NCI-H2107 treated with DMSO at 0.1 percent for 48 hours (cell line): ENCODE measurements around the gene RSPH9.

Source experiments
- DNase-seq: peaks from one replicate; lab custom pipeline; 2025; ENCODE audit not compliant: unreplicated experiment; lab: John Stamatoyannopoulos, UW

RSPH9 gene

DNA sequence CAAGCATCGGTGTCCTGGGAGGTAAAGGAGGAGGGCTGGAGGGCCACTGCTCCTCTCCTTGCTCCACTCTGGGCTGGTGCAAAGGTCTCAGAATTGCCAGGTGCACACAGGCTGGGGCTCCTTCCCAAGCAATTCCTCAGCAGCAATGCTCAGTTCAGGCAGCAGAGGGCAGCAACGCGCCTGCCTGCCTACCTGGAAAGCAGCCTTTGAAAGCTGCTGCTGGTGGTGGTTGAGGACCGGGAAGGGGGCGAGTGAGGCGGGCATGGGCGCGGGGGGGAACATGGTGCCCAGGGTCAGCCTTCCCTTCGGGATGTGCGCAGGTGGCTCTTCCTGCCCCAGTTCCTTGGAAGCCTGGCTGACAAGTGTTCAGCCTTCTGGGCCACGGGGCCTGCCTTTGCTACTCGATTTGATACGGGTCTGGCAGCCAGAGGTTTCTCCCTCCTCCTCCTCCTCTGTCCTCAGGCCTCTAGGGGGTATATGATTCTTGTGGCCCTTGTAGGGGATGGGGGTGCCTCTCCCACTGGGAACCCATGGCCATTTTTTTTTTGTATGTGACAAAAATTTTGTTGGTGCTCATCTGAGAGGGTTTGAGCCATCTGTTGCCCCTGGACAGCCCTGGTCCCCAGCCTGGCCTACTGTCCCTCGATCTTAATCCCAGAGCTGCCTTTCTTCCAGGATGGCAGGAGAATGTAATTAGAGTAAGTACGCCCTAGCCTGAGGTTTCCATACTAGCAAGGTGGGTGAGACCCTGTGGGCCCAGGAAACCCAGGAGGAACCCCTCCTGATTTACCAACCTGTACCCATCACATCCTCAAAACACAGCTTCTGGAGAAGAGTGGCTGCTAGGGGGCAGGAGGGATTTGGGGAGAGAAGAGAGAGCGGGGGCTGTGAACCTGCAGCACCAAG, 22.7 kb downstream of the RSPH9 start:
- peak; percentile 16 for DNase-seq

DNA sequence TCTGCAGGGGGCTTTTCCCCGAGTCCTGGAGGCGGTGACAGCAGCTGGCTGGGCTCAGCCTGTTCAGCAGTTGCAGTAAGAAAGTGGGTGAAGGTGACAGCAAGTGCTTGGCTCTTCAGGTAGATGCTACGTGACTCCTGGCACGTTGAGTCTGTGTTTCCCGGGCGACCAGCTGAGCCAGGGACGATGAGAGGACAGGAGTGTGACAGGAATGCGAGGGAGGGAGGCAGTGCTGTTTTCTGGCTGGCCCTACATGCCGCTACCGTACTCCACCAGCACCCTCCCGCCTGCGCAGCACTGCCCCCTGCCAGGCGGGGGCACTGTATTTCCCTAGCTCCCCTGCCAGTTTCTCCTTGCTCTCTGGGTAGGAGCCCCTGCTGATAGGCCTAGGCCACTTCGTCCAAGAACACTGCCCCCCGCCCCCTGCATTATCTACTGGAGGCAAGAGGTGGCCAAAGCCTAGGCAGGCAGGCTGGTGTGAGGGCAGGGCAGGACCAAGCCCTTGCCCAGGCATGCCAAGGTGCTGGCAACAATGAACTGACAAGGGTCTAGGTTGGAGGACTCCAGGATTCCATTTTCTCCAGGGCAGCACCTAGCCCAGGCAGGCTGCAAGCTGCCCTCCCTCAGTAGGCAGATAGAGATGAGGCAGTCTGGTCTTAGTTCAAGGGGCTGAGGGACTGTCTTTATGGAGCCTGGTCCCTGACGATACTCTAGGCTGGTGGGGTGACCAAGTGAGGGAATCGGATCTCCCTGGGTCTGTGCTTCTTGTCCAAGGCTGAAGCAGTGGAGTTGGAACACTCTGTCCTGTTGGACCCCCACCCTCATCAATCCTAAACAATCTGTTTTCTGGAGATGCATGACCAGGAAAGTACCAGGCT, 23.6 kb downstream of the RSPH9 start:
- peak; percentile 78 for DNase-seq

DNA sequence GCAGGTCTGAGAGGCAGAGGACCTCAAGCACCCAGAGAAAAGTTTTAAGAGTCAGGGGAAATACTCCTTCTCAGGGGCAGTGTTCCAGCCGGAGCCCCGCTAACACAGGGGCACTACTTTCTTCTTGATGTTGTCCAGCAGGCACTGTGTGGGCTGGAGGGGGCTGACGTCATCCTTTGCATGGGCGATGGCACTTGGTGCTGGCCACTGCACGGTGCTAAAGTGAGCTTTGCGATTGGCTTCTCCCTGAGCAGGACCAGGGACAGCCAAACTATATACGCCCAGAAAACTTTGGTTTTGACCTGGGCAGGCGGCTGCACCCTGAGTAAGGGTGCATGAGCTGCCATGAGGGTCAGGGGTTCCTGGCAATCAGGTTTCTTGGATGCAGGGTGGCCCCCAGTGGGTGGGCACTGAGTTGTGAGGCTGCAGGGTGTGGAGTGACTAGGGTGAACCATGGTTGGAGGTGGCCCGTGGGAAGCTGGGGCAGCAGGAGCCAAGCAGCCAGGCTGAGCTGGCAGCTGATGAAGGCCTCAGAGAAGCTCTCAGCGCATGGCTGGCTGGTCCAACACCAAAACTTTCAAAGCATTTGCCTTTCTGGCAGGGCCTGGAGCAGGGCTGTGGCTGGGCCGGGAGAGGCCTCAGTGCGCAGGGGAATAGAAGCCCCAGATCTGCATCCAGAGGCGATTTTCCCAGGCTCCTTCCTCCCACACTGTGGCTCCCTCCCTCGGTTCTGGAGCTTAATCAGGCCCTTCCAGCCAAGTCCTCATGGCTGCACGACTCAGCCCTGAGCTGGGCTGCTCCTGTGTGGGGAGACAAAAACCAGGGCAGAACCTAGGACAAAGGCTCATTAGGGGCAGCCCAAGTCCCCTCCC, 24.4 kb downstream of the RSPH9 start:
- DNase-seq, result no peak

DNA sequence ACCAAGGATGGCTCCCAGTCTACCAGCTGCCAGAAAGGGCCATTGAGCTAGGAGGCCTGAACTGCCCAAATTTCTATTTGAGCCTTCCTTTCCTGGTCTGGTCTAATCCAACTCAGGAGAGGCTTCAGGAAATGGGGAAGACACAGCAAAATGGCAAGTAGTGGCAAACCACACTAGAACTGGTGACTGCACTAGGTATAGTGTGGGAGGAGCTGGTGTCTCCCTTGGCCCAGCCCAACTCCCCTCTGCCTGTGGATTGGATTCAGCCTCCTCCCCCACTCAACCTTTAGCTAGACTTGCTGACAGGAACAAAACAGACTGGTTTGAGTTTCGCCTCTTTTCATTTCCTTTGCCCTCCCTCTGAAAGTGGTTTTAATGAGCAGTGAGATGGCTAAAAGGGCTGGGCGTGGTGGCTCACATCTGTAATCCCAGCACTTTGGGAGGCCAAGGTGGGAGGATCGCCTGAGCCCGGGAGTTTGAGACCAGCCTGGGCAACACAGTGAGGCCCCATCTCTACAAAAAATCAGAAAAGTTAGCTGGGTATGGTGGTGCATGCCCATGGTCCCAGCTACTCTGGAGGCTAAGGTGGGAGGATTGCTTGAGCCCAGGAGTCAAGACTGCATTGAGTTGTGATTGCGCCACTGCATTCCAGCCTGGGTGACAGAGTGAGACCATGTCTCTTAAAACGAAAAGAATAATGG, 25.2 kb downstream of the RSPH9 start:
- no peak for DNase-seq

DNA sequence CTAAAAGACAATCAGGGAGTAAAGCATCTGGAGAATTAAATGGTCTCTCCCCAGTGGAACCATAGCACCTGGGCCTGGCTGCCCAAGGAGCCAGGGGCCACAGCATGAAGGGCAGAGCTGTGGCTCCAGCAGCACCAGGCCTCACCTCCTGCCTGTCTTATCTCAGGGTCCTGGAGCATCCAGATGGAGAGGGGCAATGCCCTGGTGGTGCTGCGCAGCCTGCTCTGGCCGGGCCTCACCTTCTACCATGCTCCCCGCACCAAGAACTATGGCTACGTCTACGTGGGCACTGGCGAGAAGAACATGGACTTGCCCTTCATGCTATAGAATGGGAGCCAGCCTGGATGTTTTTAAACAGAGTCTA, 25.8 kb downstream of the RSPH9 start:
- no peak for DNase-seq

DNA sequence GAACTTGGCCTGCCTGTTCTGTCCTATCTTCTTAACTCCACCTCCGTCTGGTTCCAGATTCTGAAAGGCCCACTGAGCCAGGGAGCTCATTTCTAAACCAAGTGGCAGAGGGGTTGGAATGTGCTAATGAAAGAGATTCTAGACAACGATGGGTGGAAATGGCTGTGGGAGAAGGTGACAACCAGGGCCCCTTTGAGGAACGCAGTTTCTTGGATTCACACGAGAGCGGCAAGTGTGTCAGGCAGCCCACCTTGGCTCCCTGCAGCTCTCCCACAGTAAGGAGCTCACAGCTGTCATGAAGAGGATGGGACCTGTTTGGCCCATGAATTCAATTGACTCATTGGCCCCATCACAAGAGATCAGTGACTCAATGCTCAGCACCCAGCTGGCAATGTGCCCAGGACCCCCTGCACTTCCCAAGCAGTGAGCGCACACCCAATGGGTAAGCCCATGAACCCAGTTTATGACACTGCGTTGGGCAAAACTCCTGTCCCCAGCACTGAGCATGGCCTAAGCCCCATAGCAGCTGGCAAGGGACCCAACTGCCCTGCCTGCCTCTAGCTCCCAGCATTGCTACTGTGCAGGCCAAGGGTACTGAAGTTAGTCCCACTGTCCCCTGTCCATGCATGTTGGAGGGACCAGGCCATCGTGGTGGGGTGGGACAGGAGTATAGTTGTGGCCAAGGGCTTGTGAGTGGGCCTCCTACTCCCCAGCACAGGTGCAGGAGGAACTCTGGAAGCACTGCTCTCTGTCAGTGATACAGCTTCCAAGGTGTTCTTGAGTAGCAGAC, 26.4 kb downstream of the RSPH9 start:
- no peak for DNase-seq

DNA sequence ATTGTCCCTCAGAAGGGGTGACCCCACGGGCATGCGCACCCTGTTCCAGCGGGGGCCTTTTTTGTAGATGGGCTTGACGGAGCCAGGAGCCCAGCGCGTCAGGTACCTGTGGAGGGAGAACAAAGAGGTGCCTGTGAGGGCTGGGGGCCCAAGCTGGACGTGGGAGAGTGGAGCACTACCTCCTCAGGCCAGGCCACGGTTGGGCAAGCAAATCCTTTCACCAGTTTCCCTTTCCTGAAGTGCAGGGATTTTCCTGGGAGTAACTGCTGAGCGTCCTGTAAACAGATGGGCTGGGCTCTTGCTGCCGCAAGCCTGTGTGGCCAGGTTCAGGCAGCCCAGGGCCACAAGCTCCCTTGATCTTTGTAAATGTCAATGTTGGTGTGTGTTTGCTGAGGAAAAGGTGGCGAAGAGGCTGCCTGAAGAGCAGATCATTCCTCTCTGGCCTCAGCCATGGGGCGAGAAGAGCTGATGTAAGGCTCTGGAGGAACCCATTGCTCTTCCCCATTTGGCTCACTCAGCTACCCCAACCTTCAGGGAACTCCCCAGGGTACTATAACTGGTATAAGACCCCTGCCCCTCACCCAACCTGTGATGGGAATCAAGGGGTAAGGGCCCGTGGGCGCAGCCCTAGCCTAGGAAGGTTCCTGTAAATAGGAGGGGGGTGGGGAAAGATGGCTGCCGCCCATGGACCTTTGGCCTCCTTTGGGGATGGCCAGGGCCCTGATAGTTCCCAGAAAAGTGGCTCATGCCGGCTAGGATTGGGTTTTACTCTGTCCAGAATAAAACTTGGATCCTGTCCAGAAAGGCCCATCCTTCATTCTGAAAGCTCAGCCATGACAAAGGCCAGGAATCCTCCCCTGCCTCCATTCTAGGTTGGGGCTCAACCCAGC, 27.2 kb downstream of the RSPH9 start:
- DNase-seq, result no peak

DNA sequence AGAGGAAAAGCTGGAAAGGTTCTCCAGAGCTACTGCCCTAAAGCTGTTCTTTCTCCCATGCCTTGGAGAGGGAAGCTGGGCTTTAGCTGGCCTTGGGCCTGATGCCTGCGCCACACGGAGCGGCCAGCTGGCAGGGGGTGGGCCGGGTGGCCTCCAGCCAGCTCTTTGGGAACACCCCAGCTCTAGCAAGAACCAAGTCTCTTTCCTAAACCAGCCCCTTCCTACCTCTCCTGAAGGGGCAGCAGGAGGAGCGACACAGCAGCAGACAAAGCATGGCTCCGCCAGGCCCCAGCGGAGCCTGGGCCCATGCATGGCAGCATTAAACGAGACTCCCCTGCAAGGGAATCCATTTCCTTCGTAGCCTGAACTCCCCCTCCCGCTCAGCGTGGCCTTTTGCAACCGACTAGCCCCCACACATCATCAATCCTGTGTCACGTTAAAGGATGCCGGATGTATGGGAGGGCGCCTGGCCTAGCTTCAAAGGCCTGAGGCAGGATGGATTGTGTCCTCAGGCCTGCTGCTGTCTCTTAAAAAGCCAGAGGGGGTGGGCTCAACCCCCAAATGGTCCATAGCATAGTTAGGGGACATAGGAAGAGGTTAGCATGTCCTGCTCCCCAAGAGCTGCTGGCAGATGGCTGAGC, 28.7 kb downstream of the RSPH9 start:
- no peak for DNase-seq

DNA sequence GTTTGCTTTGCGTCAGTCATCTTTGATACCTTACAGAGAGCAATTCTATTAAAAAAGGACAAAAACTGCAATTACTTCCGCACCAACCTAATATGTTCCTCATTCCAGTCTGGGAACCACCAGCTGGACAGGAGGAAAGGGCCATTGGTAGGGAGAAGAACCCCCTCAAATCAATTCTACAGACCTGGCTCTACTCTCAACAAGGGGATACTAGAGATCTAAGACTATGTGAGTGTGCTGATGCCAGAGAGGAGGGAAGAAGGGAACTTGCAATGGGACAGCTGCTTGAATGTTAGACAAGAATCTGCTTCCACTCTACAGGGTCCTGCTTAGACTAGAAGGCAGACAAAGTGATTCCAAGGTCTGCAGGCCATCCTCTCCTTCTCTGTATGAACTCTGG, 29.5 kb downstream of the RSPH9 start:
- DNase-seq, result no peak

DNA sequence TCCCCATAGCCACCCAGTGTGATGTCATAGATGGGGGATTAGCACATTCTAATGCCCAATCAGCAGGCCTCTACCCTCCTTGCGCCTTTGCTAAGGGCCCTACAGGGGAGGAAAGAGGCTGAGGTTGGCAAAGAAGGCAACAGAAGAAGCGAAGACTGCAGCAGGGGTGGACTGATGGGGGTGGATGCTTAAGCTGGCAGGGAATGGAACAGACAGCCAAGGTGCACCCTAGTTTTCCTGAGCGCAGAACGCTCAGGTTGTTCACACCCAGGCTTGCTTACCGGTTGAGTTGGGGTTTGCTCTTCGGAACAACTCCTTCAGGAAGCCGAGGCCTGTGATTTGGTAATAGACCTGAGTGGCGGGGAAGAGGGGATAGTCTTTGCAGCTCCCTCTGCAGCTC, 30.1 kb downstream of the RSPH9 start:
- no peak for DNase-seq

DNA sequence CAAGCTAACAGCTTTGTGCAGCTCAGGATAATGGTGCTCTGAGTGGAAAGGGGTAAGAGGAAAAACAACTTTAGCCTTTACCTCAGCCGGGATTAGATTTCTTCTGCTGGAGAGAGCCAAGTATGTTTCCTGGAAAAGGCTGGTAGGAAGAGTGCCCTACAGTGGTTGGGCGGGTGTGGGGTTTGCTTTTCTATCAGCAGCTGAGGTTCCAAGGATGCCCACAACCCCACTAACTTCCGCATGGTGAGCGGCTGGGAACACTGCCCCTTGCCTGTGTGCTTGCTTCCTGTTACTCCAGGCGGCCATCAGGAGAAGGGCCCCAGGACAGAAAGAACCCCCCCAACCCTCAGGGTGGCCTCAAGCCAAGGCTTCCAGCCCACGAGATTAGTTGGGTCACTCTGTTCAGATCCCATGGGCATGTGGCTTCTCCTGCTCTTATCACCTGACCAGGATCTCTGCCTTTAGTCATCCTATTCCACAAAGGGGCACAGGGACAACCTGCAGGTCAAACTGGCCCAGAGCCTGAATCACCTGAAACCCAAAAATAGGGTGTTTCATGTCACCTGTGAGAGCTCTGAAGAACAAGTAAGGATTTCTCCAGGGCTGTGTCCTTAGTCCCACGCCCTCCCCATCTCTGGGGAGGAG, 32.2 kb downstream of the RSPH9 start:
- no peak for DNase-seq

DNA sequence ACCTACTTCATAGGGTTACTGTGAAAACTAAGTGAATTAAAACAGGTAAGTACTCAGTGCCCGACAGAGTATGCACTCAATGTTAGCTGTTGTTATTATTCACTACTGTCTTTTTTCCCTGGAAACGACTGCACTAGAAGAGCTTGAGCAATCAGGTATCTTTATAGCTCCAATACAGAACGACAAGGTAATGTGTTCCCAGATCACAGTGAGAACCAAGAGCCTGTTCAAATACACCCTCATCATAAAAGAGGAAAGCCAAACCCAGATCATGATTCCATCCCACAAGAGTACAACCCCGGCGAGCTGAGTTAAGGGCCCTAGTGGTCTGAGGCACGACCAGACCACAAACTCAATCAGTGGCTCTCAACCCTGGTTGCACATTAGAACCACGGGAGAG, 32.9 kb downstream of the RSPH9 start:
- no peak for DNase-seq

DNA sequence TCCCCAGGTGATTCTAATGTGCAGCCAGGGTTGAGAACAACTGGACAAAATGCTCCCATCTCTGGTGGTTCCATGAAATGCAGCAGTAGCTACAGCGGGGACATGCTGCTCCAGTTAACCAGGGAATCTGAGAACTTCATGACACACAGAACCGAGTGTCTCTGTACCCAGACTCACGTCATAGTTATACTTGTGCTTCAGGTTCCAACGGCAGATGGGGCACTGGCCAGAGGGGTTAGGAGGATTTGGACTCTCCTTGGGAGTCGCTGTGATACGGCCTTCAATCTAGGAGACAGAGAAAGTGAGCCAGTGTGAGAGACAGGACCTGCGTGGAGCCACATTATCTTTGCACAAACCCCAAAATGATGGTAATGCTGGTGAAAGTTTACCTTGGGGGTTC, 33.5 kb downstream of the RSPH9 start:
- no peak for DNase-seq

DNA sequence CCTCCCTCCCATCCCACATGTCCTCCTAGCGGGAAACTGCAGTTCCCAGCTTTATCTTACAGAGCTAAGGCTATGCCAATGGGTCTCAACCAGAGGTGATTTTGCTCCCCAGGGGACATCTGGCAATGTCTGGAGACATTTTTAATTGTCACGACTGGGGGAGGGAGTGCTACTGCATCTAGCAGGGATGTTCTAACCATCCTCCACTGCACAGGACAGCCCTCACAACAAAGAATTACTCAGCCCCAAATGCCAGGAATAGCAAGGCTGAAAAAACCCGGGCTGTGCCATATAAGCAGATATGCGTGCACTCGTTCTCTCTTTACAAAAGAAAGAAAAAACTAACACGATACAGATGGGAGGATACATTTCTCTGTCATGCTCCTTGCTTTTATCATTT, 34.2 kb downstream of the RSPH9 start:
- DNase-seq, result no peak

DNA sequence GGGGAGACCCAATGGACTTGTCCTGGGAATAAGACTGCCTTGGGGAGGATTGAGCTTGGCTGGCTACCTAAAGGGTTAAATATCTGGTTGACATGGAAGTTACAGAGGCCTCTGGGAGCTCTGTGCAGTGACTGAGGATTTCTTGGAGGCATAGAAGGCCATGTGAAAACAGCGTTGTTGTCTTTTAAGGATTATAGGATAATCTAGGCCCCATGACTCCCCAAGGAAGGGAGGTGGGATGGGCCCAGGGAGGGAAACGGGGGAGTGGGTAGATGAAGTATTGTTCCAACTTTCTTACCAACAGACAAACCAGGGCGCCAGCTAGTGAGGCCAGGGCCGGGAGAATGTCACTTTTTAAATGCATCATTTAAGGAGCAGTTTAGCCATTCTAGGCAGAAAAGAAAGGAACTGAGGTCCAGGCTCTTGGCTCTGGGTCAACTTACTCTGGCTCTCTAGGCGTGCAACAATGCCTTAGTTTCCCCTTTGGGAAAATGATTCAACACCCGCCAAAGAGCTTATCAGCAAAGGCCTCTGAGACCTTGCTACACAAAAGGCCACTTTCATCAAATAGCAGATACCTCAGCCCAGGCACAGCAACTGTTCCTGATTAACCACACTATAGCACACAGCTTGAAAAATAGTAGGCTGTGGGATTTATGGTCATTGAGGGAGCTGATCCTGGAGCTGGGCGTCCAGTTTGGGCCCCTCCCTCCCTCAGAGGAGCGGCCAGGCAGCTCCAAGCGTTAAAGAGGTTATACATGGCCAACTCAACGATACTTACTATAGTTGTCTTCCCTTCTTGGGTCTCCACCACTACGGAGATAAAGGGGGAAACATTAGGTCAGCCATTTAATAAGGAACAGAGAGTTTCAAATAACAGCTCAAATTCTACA, 35.7 kb downstream of the RSPH9 start:
- no peak for DNase-seq

DNA sequence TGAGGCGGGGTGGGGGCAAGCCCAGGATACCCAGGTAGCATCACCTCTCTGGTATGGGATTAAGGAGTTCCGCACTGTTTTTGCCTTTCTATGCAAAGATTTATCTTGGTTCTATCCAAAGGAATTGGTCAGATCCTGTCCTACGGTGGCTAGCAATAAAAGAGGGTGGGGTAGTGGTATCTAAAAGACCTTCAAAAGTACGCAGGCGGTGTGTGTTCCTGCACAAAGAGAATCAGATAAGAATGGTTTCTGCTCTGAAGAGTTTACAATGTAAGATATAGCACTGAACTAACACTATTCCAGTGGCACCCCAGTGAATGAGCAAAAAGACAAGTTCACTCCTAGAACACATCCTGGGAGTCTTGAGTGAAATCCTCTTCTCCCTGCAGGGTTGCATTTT, 36.5 kb downstream of the RSPH9 start:
- no peak for DNase-seq
